K562 (cell line): Measurements from ENCODE around the gene PRKCE. TPM values are rescaled to one million over a fixed set of nuclear protein-coding genes. Genes with fewer than 3 reads are reported as not detected.

Experiments used
- ATAC-seq: fragments of 200-7000 bp; cut with Tn5 transposase; 3 replicates; pipeline ENCODE4 v1.9.1; 2020; ENCODE audit warnings: moderate library complexity
- BruUV-seq: library from RNA; stranded (reverse); fragments of 400-500 nt; replicated peaks from 2 replicates; lab custom pipeline; 2021; lab: Mats Ljungman, UMichigan
- CTCF ChIA-PET: fragments of 300-600 bp; formaldehyde crosslinking; extraction: SDS; loops from one replicate; lab custom pipeline; 2021; ENCODE audit warnings: low intra/inter-chr PET ratio; lab: Yijun Ruan, JAX
- POLR2A ChIA-PET: fragments of 300-600, 350-650 bp; sonication (Branson Sonifier 250); formaldehyde crosslinking; extraction: SDS; loops from one replicate; lab custom pipeline; 2021; ENCODE audit warnings: antibody characterized with exemption, inconsistent platforms; lab: Yijun Ruan, JAX
- DNase-seq, 4 experiments: peaks; one replicate each; pipeline versions ENCODE4 v3.0.0 to v3.0.0-alpha.2; 2011 to 2018; ENCODE audit warnings: low spot score in 3 of 4, mixed read lengths in 3 of 4; ENCODE audit errors: extremely low read depth in 1 of 4
- FAIRE-seq: peaks from 2 replicates; lab custom pipeline; 2011; peaks lifted over from hg19 to GRCh38; lab: Jason Lieb, UNC
- H2AFZ ChIP-seq: 2 replicates; pipeline ENCODE4 v1.6.0; 2011; ENCODE audit warnings: low read depth, low read length, control low read depth, inconsistent platforms
- H3K27ac ChIP-seq: fragments of 200-600 bp; 3 replicates; pipeline ENCODE4 v1.8.0; 2011; ENCODE audit warnings: low read depth, mild to moderate bottlenecking, control low read depth, inconsistent platforms, low read length, moderate library complexity, mixed read lengths; ENCODE audit errors: extremely low read depth
- H3K27me3 ChIP-seq, 2 experiments: fragments of 300-600 bp in 1 of 2; 2 replicates in 1 of 2; 3 replicates in 1 of 2; pipeline versions ENCODE4 v1.6.0 to v1.8.0; 2011; ENCODE audit warnings: inconsistent platforms in 2 of 2, low read length in 2 of 2, mild to moderate bottlenecking in 1 of 2, mixed read lengths in 1 of 2, moderate library complexity in 1 of 2; ENCODE audit not compliant: control insufficient read depth in 2 of 2, insufficient read depth in 2 of 2
- H3K36me3 ChIP-seq: fragments of 300-600 bp; 3 replicates; pipeline ENCODE4 v1.8.0; 2011; ENCODE audit warnings: mild to moderate bottlenecking, low read length, inconsistent platforms; ENCODE audit not compliant: control insufficient read depth, insufficient read depth
- H3K4me1 ChIP-seq, 2 experiments: fragments of 200-600 bp in 1 of 2; replicated peaks in 1 of 2; 2 replicates in 1 of 2; 3 replicates in 1 of 2; pipeline versions ENCODE4 v1.5.1 to v1.8.0; 2011; ENCODE audit warnings: inconsistent platforms in 2 of 2, low read length in 2 of 2, mild to moderate bottlenecking in 1 of 2, mixed read lengths in 1 of 2, moderate library complexity in 1 of 2; ENCODE audit not compliant: control insufficient read depth in 2 of 2, insufficient read depth in 2 of 2
- H3K4me2 ChIP-seq: 2 replicates; pipeline ENCODE4 v1.6.1; 2011; ENCODE audit warnings: low read length, control low read depth, inconsistent platforms, mixed read lengths; ENCODE audit not compliant: insufficient read depth
- H3K4me3 ChIP-seq: fragments of 200-600 bp; sonication (generic), shearing (Covaris generic); 2 replicates; pipeline ENCODE4 v1.5.1; 2016; ENCODE audit warnings: control low read depth, inconsistent platforms
- H3K79me2 ChIP-seq: fragments of 200-600 bp; 3 replicates; pipeline ENCODE4 v1.8.0; 2011; ENCODE audit warnings: low read length, inconsistent platforms; ENCODE audit not compliant: control insufficient read depth, insufficient read depth
- H3K9ac ChIP-seq, 2 experiments: 2 replicates each; pipeline versions ENCODE4 v1.6.0 to v1.6.1; 2011; ENCODE audit warnings: low read depth in 2 of 2, low read length in 2 of 2, control low read depth in 1 of 2, inconsistent platforms in 1 of 2, mild to moderate bottlenecking in 1 of 2, mixed read lengths in 1 of 2; ENCODE audit not compliant: insufficient read depth in 1 of 2
- H3K9me1 ChIP-seq: one replicate; pipeline ENCODE4 v1.6.0; 2011; ENCODE audit warnings: inconsistent platforms, mild to moderate bottlenecking, low read length, moderate library complexity; ENCODE audit not compliant: control insufficient read depth, insufficient read depth
- H3K9me3 ChIP-seq: replicated peaks from 2 replicates; pipeline ENCODE4 v1.5.1; 2011; ENCODE audit warnings: low read depth, low read length, inconsistent platforms; ENCODE audit not compliant: control insufficient read depth, insufficient read depth
- H4K20me1 ChIP-seq: replicated peaks from 2 replicates; pipeline ENCODE4 v1.6.1; 2011; ENCODE audit warnings: low read length, inconsistent platforms, mixed read lengths; ENCODE audit not compliant: control insufficient read depth, insufficient read depth
- ATF1 ChIP-seq, 2 experiments: fragments of 450-650 bp in 1 of 2; IDR thresholded peaks; 2 replicates each; pipeline ENCODE4 v1.6.1; 2016; ENCODE audit warnings: missing compliant biosample characterization in 1 of 2, missing genetic modification characterization in 1 of 2
- ATF3 ChIP-seq, 2 experiments: fragments of 450-650 bp in 1 of 2; sonication (generic) in 1 of 2; formaldehyde crosslinking in 1 of 2; IDR thresholded peaks in 1 of 2; conservative IDR thresholded peaks in 1 of 2; 2 replicates each; pipeline versions ENCODE4 v1.6.1 to v1.8.1; 2016 to 2023; ENCODE audit warnings: mild to moderate bottlenecking in 2 of 2, moderate library complexity in 2 of 2, inconsistent platforms in 1 of 2, missing genetic modification reagents in 1 of 2
- GTF2B ChIP-seq: IDR thresholded peaks from 2 replicates; pipeline ENCODE4 v1.6.1; 2011; ENCODE audit not compliant: insufficient read length; ENCODE audit errors: extremely low read depth
- HNRNPUL1 ChIP-seq: fragments of 200-400 bp; formaldehyde crosslinking; IDR thresholded peaks from 2 replicates; pipeline ENCODE4 v1.6.1; 2017; ENCODE audit warnings: low read length
- MAFK ChIP-seq: IDR thresholded peaks from 2 replicates; pipeline ENCODE4 v1.6.1; 2011; ENCODE audit warnings: low read length, improper control_type of control experiment
- MBD2 ChIP-seq: sonication (generic); IDR thresholded peaks from 2 replicates; pipeline ENCODE4 v1.6.1; 2016; ENCODE audit warnings: low read depth, borderline replicate concordance
- MCM5 ChIP-seq: fragments of 450-650 bp; IDR thresholded peaks from 2 replicates; pipeline ENCODE4 v1.6.1; 2016; ENCODE audit warnings: low read depth
- NFIX ChIP-seq: fragments of 250-450 bp; sonication (Bioruptor Pico); IDR thresholded peaks from 2 replicates; pipeline ENCODE4 v1.4.0; 2020; ENCODE audit warnings: low read depth, mild to moderate bottlenecking, moderate library complexity
- POLR2A ChIP-seq: fragments of 450-650 bp; conservative IDR thresholded peaks from 2 replicates; pipeline ENCODE4 v1.6.1; 2016
- PRDM10 ChIP-seq: fragments of 450-650 bp; IDR thresholded peaks from 2 replicates; pipeline ENCODE4 v1.6.1; 2018; ENCODE audit not compliant: partially characterized antibody
- ZBTB7A ChIP-seq: IDR thresholded peaks from 2 replicates; pipeline ENCODE4 v1.6.1; 2011; ENCODE audit warnings: low read depth, mild to moderate bottlenecking, low read length, moderate library complexity, borderline replicate concordance; ENCODE audit not compliant: control insufficient read depth
- ZNF639 ChIP-seq, 2 experiments: fragments of 200-800 bp in 1 of 2; sonication (Bioruptor generic) in 1 of 2; sonication (generic) in 1 of 2; formaldehyde crosslinking in 1 of 2; IDR thresholded peaks in 1 of 2; conservative IDR thresholded peaks in 1 of 2; 2 replicates each; pipeline versions ENCODE4 v1.5.0 to v1.6.1; 2016 to 2020; ENCODE audit warnings: missing compliant biosample characterization in 1 of 2, missing genetic modification characterization in 1 of 2, missing genetic modification reagents in 1 of 2
- ZSCAN29 ChIP-seq: fragments of 450-650 bp; IDR thresholded peaks from 2 replicates; pipeline ENCODE4 v1.6.1; 2017
- WGBS: fragments of 100-300 bp; shearing (Covaris generic); methylation state at CpG from one replicate; pipeline ENCODE4 v1.1.6; 2016; ENCODE audit warnings: low coverage, mixed read lengths; ENCODE audit not compliant: insufficient coverage; ENCODE audit errors: missing lambda C conversion rate; 5-methylcytosine and 5-hydroxymethylcytosine counted together
- in situ Hi-C: fragments of 300-500 bp; cut with MboI; formaldehyde crosslinking; loops from 4 replicates; pipeline ENCODE4 v1.15.0; 2018; ENCODE audit warnings: inconsistent platforms, mixed read lengths
- intact Hi-C: fragments of 100-400 bp; cut with micrococcal nuclease; formaldehyde crosslinking; loops from 2 replicates; pipeline ENCODE4 v1.14.2; 2022
- polyA plus RNA-seq, 8 experiments: library from polyadenylated mRNA; depleted of rRNA in 4 of 8; stranded (reverse) in 5 of 8; unstranded in 3 of 8; fragments of >200 nt; fragmentation: Nextera tagmentation in 2 of 8; fragmentation: Illumina TruSeq in 1 of 8; extraction: Ambion mirVana in 2 of 8; extraction: Trizol in 1 of 8; gene quantifications; 2 replicates each; pipeline versions ENCODE4 v1.2.1 to v1.2.3, GENCODE V29; 2011 to 2014; ENCODE audit warnings: inconsistent platforms in 1 of 8, missing spikeins in 1 of 8
- total RNA-seq, 7 experiments: library from RNA; depleted of rRNA in 6 of 7; stranded (reverse); fragments of >200 nt in 6 of 7; fragmentation: Illumina TruSeq in 2 of 7; extraction: Trizol in 2 of 7; gene quantifications; 2 replicates each; pipeline versions ENCODE4 v1.2.1 to v1.2.3, GENCODE V29; 2011 to 2021; ENCODE audit warnings: low replicate concordance in 1 of 7

PRKCE gene
- total and polyA plus RNA-seq, 9 of the 15 experiments (the other 6 are each of a cell fraction or from before 2014, with no cell fraction given): 0.06 to 1.0 (median 0.22) TPM; not detected in 1

GRCh38 chr2:45611020-45611859 is 40.2 kb upstream of the PRKCE start, which contains the start of gene SRBD1:
TSS of gene SRBD1 (minus strand) at chr2:45611267. CDS start at chr2:45605441, 5,826 bp downstream.
- Histone ChIP-seq H3K36me3 (no peaks in the 10 kb centered on the region), H2AFZ (peak within 1 kb of the TSS; percentile 94), H3K9me3 (no peaks in the 10 kb centered on the region), H3K79me2 (peaks cover 43% of the 10 kb centered on the region), H3K4me2 (peak within 1 kb of the TSS; percentile 88), H3K27ac (peak within 1 kb of the TSS; percentile 89), H4K20me1 (no peaks in the 10 kb centered on the region), H3K9me1 (no peaks in the 10 kb centered on the region), H3K9ac (peak within 1 kb of the TSS; percentile 88), H3K4me1 (peaks cover 0 to 16% of the 10 kb centered on the region in 2 experiments; a peak in 2 of 5 replicates), H3K27me3 (no peaks in the 10 kb centered on the region), H3K4me3 (peak within 1 kb of the TSS; percentile 62)
- DNase-seq (peak; percentile 90 to 98 (median 92)), ATAC-seq (peak; percentile 97), FAIRE-seq (peak; percentile 94)
- WGBS: under 1% methylated on average over 41 of the region's 44 CpGs
- in situ Hi-C loops: no loop called here
- ChIA-PET POLR2A (interaction anchor here (0.6 to 2.9 kb wide), 8 partner anchors 8 to 1429 kb away, joined by 3 to 9 read pairs (median 4); no protein-coding TSS in a partner anchor), CTCF (no interaction called here)
- BruUV-seq: TSS peak; percentile 66
- intact Hi-C loops: no loop called here
- TF ChIP-seq PRDM10 (peak; percentile 6), GTF2B (peak; percentile 74), POLR2A (peak; percentile 94), ATF3 (IDR thresholded peaks at IDR 0.05) (no peak), ATF3 (CRISPR knock-in tag; conservative IDR thresholded peaks at IDR 0.05) (0 out of 2 replicates have a peak, but pooled peaks have one; percentile 64), HNRNPUL1 (no peak), ATF1 (CRISPR knock-in tag; IDR thresholded peaks at IDR 0.05) (no peak), ATF1 (tag; IDR thresholded peaks at IDR 0.05) (peak; percentile 81), ZBTB7A (0 out of 2 replicates have a peak, but pooled peaks have one; percentile 51), MBD2 (peak; percentile 76), MAFK (no peak), MCM5 (no peak), ZSCAN29 (no peak), ZNF639 (CRISPR knock-in tag; conservative IDR thresholded peaks at IDR 0.05 in 1 of 2, IDR thresholded peaks at IDR 0.05 in 1 of 2) (peak in 1 of 2 experiments; percentile 73; a peak in 1 of 4 replicates), NFIX (no peak)
